GM12874 (cell line): ENCODE data around the gene PREX1.

Source experiments
- TF ChIP-seq, protein P1 (sequence below): IDR thresholded peaks from 2 replicates; pipeline ENCODE4 v1.5.1; 2011; ENCODE audit warnings: low read depth, mild to moderate bottlenecking, control low read depth, low read length, moderate library complexity; ENCODE audit not compliant: insufficient read depth

Gene PREX1

DNA sequence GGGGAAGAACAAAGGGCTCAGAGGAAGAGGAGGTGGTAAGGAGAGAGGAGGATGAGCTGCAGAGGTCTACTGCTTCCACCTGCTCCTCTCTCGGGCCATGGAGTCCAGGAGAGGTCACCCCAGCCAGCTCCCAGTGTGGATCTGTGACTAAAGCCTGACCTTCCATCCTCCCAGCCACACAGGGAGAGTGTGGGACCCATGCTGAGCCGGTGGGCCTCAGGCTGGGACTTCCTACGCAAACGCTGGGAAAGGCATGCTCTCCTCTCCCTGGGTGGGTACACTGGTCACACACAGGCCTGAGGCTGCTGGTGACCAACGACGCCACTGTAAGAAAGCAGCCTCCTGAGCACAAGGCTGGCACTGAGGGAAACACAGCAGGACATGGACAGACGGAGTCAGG is 111.3 kb downstream of the PREX1 start:
- TF ChIP-seq, protein P1, sequence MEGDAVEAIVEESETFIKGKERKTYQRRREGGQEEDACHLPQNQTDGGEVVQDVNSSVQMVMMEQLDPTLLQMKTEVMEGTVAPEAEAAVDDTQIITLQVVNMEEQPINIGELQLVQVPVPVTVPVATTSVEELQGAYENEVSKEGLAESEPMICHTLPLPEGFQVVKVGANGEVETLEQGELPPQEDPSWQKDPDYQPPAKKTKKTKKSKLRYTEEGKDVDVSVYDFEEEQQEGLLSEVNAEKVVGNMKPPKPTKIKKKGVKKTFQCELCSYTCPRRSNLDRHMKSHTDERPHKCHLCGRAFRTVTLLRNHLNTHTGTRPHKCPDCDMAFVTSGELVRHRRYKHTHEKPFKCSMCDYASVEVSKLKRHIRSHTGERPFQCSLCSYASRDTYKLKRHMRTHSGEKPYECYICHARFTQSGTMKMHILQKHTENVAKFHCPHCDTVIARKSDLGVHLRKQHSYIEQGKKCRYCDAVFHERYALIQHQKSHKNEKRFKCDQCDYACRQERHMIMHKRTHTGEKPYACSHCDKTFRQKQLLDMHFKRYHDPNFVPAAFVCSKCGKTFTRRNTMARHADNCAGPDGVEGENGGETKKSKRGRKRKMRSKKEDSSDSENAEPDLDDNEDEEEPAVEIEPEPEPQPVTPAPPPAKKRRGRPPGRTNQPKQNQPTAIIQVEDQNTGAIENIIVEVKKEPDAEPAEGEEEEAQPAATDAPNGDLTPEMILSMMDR: no peak

DNA sequence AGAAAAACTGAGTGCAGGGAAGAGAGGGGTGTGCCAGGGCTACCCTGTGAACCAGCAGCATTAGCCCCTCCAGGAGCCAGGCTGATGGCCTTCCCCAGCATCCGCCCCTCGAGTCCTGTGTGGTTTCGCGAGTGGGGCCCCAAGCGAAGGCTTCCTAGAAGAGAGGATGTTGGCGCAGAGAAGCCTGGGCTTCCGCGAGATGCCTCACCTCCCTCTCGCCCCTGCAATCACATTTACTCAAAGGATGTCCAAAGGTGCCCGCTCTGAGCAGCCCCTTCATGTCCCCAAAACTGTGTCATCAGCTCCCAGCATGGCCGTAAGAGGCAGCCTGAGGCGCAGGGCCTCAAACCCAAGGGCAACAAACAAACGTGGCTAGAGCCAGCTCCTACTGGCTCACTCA is 111.7 kb downstream of the PREX1 start:
- TF ChIP-seq, protein P1: no peak

DNA sequence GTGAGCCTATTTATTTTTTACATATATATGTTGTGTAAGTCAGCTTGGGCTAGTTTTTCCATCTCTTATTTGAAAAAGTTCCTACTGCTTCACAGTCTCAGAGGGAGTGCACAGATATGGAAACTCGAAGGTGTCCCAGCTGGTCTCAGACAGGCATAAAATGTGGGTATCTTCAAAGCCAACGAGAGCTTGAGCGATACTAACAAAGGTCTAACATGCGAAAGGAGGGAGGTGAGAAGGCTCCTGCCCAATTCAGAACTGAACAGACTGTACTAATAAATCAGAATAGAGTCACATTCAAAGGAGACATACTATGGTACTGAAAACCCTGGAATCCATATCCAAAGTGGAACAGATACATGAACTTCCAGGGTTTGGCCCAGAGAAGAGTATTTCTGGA is 113.0 kb downstream of the PREX1 start:
- TF ChIP-seq, protein P1: no peak

DNA sequence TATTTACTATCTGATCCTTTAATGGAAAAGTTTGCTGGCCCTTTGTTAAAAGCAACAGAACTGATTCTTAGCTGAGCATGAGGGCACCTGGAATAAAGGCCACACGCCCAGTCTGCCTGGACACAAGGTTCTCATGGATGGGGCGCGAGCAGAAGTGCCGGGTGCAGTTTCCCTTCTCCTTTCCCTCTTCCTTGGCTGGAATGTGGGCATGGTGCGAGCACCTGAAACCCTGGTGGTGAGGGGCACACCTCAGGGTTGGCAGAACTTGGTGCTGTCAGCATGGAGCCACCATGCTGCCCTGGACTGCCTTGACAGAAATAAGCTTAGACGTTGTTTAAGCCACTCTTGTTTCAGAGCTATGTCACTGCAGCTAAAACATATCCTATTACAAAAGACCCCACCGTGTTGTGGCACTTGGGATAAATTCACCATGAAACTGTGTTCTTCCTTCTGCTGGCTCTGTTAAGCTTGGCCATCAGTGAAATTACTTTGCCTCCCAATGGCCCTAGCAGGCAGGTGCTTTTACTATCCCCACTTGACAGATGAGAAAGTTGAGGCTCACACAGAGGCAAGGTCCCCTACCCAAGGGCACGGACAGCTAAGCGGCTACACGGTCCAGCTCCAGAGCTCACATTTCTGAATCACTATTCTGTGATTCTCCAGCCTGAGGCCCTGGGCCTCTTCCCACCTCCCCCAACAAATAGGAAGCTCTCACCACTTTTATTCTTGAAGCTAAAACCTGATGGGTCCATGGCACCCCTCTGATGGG is 115.9 kb downstream of the PREX1 start:
- TF ChIP-seq, protein P1: no peak

DNA sequence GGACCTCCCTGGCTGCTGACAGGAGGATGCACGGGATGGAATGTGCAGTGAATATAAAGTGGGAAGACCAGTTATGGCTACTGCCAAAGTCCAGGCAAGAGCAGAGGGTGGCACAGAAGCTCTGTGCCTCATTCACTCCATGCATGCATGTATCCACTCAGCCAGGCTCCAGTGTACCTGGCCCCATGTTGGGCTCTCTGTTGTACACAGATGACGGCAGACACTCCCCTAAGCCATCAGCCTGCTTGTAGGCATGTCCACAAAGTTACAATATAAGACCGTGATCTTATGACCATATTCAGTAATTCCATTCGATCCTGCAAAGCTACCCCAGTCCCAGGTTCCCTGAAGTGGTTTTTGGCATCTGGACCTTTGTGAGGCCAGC is 116.8 kb downstream of the PREX1 start:
- TF ChIP-seq, protein P1: no peak

DNA sequence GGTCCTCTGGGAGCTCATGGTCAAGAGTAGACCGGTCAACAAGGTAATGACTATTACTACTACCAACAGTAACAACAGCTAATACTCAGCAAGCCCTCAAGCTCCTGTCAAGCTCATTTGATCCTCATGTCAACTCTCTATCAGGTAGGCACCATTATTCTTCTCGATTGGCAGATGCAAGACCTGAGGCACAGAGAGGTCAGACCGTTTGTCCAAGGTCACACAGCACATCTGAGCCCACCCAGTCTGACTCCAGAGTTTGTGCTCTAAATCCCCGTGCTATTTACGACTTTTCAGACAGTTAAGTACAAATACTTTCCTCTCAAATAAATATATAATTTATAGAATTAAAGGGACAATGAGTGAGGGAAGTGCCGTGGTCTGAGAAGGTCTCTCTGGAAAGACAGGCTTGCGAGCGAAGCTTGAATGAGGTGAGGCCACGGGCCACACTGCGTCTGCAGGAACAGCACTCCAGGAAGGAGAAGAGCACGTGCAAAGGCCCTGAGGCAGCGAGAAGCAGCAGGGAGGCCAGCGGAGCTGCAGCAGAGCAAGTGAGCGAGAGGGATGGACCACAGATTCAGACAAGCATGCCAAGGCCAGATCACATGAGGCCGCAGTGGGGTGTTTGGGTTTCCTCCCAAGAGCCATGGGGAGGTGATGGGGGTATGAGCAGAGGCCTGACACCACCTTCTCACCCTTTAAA is 117.3 kb downstream of the PREX1 start:
- TF ChIP-seq, protein P1: no peak

DNA sequence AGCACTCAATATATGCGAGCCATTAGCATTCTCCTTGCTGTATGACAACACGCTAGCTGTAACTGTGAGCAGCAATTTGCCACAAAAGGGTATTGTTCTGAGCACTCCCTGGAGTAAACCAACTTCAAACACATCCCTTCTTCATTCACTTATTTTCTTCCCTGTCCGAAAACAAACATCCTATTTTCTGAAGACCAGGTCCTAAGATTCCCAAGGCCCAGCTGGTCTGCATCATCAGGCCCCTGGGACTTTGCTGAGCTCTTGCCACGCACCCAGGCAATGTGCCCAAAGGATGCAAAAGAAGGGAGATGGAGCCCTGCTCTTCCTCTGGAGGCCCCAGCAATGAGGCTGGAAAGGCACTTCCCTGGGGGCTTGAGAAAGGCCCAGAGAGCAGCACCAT is 118.1 kb downstream of the PREX1 start:
- TF ChIP-seq, protein P1: no peak
